ENCODE results near the gene DNM3.

DNM3 gene

DNA sequence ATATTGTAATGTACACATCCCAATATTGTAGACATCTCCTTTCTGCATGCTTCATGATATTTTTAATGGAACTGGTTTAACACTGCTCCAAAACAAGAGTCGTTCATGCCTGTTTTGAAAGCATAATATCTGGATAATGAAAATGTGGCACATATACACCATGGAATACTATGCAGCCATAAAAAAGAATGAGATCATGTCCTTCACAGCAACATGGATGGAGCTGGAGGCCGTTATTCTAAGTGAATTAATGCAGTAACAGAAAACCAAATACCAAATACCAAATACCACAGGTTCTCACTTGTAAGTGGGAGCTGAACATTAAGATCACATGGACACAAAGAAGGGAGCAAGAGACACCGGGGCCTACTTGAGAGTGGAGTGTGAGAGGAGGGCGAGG is 487.0 kb downstream of the DNM3 start:
- TF ChIP-seq, protein P1, sequence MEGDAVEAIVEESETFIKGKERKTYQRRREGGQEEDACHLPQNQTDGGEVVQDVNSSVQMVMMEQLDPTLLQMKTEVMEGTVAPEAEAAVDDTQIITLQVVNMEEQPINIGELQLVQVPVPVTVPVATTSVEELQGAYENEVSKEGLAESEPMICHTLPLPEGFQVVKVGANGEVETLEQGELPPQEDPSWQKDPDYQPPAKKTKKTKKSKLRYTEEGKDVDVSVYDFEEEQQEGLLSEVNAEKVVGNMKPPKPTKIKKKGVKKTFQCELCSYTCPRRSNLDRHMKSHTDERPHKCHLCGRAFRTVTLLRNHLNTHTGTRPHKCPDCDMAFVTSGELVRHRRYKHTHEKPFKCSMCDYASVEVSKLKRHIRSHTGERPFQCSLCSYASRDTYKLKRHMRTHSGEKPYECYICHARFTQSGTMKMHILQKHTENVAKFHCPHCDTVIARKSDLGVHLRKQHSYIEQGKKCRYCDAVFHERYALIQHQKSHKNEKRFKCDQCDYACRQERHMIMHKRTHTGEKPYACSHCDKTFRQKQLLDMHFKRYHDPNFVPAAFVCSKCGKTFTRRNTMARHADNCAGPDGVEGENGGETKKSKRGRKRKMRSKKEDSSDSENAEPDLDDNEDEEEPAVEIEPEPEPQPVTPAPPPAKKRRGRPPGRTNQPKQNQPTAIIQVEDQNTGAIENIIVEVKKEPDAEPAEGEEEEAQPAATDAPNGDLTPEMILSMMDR (IDR thresholded peaks at IDR 0.05; ENCODE audit: borderline replicate concordance, control extremely low read depth, extremely low read depth, insufficient read depth, missing control alignments) = no peak
- no peak for DNase-seq (ENCODE audit: low spot score)
- in situ Hi-C loops (cut with MboI; ENCODE audit: low sequenced_read_pairs, unreplicated experiment) = no loop called here

DNA sequence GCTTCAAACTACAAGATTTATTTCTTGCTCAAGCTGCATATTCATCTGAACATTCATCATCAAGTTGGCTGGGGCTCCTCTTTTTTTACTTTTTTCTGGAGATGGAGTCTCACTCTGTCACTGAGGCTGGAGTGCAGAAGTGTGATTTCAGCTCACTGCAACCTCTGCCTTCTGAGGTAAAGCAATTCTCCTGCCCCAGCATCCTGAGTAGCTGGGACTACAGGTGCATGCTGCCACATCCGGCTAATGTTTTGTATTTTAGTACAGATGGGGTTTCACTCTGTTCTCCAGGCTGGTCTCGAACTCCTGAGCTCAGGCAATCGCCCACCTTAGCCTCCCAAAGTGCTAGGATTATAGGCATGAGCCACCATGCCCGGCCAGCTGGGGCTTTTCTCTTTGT is 490.9 kb downstream of the DNM3 start:
- in situ Hi-C loops (cut with MboI; ENCODE audit: low sequenced_read_pairs, unreplicated experiment) = no loop called here
- no peak for DNase-seq (ENCODE audit: low spot score)
- TF ChIP-seq, protein P1 (IDR thresholded peaks at IDR 0.05; ENCODE audit: borderline replicate concordance, control extremely low read depth, extremely low read depth, insufficient read depth, missing control alignments) = no peak

DNA sequence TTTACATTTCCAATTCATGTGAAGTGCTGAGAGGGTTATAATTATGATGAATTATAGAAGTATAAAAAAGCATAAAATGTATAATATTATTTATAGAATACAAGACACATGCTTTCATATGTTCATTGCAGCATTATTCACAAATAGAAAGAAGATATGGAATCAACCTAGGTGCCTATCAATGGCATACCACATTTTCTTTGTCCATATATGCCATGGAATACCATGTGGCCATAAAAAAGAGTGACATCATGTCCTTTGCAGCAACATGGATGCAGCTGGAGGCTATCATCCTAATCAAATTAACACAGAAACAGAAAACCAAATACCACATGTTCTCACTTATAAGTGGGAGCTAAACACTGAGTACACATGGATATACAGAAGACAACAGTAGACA is 494.1 kb downstream of the DNM3 start:
- no peak for DNase-seq (ENCODE audit: low spot score)
- in situ Hi-C loops (cut with MboI; ENCODE audit: low sequenced_read_pairs, unreplicated experiment) = no loop called here
- TF ChIP-seq, protein P1 (IDR thresholded peaks at IDR 0.05; ENCODE audit: borderline replicate concordance, control extremely low read depth, extremely low read depth, insufficient read depth, missing control alignments) = no peak

DNA sequence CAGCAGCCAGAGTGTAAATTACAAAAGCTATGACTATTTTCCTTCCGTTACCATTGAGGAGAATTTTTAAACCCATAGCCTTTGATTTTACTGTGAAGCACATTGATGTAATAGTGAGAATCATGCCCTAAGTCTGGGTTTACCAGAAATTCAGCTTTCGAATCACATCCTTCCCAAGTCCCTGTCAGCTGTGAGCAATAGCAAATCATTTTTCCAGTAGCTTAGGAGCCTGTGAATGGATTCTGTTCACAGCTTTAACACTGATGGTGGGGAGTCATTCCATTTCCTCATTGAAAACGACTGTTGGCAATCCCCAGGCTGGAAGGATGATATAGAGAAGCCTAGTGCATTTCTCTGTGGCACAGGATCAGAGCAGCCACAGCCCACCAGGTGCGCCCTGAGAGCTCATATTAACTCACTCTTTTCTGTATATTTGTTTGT is 497.0 kb downstream of the DNM3 start:
- in situ Hi-C loops (cut with MboI; ENCODE audit: low sequenced_read_pairs, unreplicated experiment) = no loop called here
- DNase-seq (ENCODE audit: low spot score) = no peak
- TF ChIP-seq, protein P1 (IDR thresholded peaks at IDR 0.05; ENCODE audit: borderline replicate concordance, control extremely low read depth, extremely low read depth, insufficient read depth, missing control alignments) = no peak

DNA sequence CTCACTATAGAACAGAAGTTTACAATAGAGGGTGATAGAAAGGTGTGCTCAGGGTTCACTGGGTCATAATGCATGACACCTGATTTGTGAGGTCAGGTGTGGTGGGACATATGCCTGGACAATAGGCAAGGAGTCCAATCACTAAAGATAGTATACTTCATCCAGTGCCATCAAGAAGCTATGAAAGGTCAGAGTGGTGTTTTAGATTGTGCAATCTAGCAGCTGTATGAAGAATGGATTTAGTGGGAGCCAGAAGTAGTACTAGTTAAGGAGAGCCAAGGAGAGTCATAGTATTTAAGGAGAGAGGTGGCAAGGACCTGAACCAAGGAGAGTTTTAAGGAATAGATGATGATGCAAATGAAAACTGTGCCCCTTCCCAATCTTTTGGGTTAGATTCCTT is 498.5 kb downstream of the DNM3 start:
- in situ Hi-C loops (cut with MboI; ENCODE audit: low sequenced_read_pairs, unreplicated experiment) = loop anchor here (10.0 kb wide), 1 partner anchor 55 kb away; no protein-coding TSS in a partner anchor
- TF ChIP-seq, protein P1 (IDR thresholded peaks at IDR 0.05; ENCODE audit: borderline replicate concordance, control extremely low read depth, extremely low read depth, insufficient read depth, missing control alignments) = no peak
- DNase-seq (ENCODE audit: low spot score) = no peak

DNA sequence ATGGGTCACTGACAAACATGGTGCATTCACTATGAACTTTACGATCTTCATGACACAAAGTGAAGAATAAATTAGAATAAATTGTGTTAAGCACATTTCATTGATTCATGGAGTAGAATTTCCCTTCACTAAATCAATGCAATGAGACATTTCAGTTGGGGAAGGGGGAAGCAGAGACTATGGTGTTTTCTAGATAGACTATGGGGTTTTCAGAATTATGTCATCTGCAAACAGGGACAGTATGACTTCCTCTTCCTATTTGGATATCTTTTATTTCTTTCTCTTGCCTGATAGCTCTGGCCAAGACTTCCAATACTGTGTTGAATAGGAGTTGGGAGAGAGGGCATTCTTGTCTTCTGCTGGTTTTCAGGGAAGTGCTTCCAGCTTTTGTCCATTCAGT is 499.2 kb downstream of the DNM3 start:
- TF ChIP-seq, protein P1 (IDR thresholded peaks at IDR 0.05; ENCODE audit: borderline replicate concordance, control extremely low read depth, extremely low read depth, insufficient read depth, missing control alignments) = no peak
- in situ Hi-C loops (cut with MboI; ENCODE audit: low sequenced_read_pairs, unreplicated experiment) = loop anchor here (10.0 kb wide), 1 partner anchor 54 kb away; no protein-coding TSS in a partner anchor
- DNase-seq (ENCODE audit: low spot score) = no peak

Data from GM13976 (cell line).